HepG2 (cell line): Measurements from ENCODE around the gene AP3D1. TPM values are rescaled to one million over a fixed set of nuclear protein-coding genes. Genes with fewer than 3 reads are reported as not detected.

Experiments used
- ARID3A ChIP-seq: IDR thresholded peaks from 2 replicates; pipeline ENCODE4 v1.6.1; 2012; ENCODE audit warnings: low read depth, low read length, improper control_type of control experiment
- CBFB ChIP-seq: sonication (generic); formaldehyde crosslinking; IDR thresholded peaks from 2 replicates; pipeline ENCODE4 v1.4.0; 2020; ENCODE audit warnings: missing genetic modification reagents
- HMG20A ChIP-seq: IDR thresholded peaks from 2 replicates; pipeline ENCODE4 v1.6.1; 2016; ENCODE audit warnings: borderline replicate concordance
- KDM3A ChIP-seq: IDR thresholded peaks from 2 replicates; pipeline ENCODE4 v1.6.1; 2018; ENCODE audit warnings: low read depth, missing compliant biosample characterization
- MAX ChIP-seq: IDR thresholded peaks from 2 replicates; pipeline ENCODE4 v1.6.1; 2012; ENCODE audit warnings: inconsistent platforms
- NFIB ChIP-seq: sonication (generic); formaldehyde crosslinking; IDR thresholded peaks from 2 replicates; pipeline ENCODE4 v1.9.0; 2021; ENCODE audit warnings: missing genetic modification reagents, mild to moderate bottlenecking, borderline replicate concordance
- RERE ChIP-seq: IDR thresholded peaks from 2 replicates; pipeline ENCODE4 v1.6.1; 2016; ENCODE audit warnings: low read depth, missing genetic modification reagents, missing compliant biosample characterization
- SMYD3 ChIP-seq: sonication (generic); formaldehyde crosslinking; IDR thresholded peaks from 2 replicates; pipeline ENCODE4 v1.8.1; 2023; ENCODE audit warnings: mild to moderate bottlenecking, missing genetic modification reagents
- TRIM24 ChIP-seq: sonication (generic); formaldehyde crosslinking; IDR thresholded peaks from 2 replicates; pipeline ENCODE4 v1.8.0; 2022; ENCODE audit warnings: mild to moderate bottlenecking, missing genetic modification reagents
- ZC3H4 ChIP-seq: sonication (generic); formaldehyde crosslinking; IDR thresholded peaks from 2 replicates; pipeline ENCODE4 v1.4.0; 2020; ENCODE audit warnings: missing genetic modification reagents, borderline replicate concordance
- ZNF124 ChIP-seq: sonication (generic); formaldehyde crosslinking; IDR thresholded peaks from 2 replicates; pipeline ENCODE4 v1.4.0; 2020; ENCODE audit warnings: missing genetic modification reagents
- ZNF260 ChIP-seq: sonication (generic); formaldehyde crosslinking; IDR thresholded peaks from 2 replicates; pipeline ENCODE4 v1.4.0; 2020; ENCODE audit warnings: missing genetic modification reagents, low read depth, mild to moderate bottlenecking, borderline replicate concordance
- ZNF660 ChIP-seq: sonication (generic); formaldehyde crosslinking; IDR thresholded peaks from 2 replicates; pipeline ENCODE4 v1.5.1; 2020; ENCODE audit warnings: mild to moderate bottlenecking, low read depth, missing genetic modification reagents, borderline replicate concordance
- ZNF782 ChIP-seq: sonication (generic); formaldehyde crosslinking; IDR thresholded peaks from 2 replicates; pipeline ENCODE4 v1.4.0; 2020; ENCODE audit warnings: missing genetic modification reagents, mild to moderate bottlenecking, borderline replicate concordance
- polyA plus RNA-seq, 8 experiments: library from polyadenylated mRNA; depleted of rRNA in 3 of 8; stranded (reverse) in 7 of 8; unstranded in 1 of 8; fragments of >200 nt; fragmentation: Illumina TruSeq in 4 of 8; extraction: Trizol in 4 of 8; gene quantifications; 2 replicates each; pipeline versions ENCODE4 v1.2.1 to v1.2.3, GENCODE V29; 2011 to 2016; ENCODE audit warnings: low read depth in 4 of 8, missing spikeins in 1 of 8, mixed read lengths in 1 of 8; ENCODE audit not compliant: insufficient read depth in 1 of 8
- total RNA-seq, 5 experiments: library from RNA; depleted of rRNA; stranded (reverse); fragments of >200 nt; fragmentation: Illumina TruSeq; extraction: Trizol; gene quantifications; 2 replicates each; pipeline ENCODE4 v1.2.3, GENCODE V29; 2016; ENCODE audit warnings: low read depth in 1 of 5
- TF ChIP-seq, protein P1 (sequence below): sonication (generic); formaldehyde crosslinking; IDR thresholded peaks from 2 replicates; pipeline ENCODE4 v1.5.1; 2020; ENCODE audit warnings: mild to moderate bottlenecking, moderate library complexity, missing genetic modification reagents
- TF ChIP-seq, protein P2 (sequence below): sonication (generic); formaldehyde crosslinking; IDR thresholded peaks from 2 replicates; pipeline ENCODE4 v1.9.0; 2021; ENCODE audit warnings: missing genetic modification reagents, borderline replicate concordance

The AP3D1 gene
- total and polyA plus RNA-seq, 2 of the 13 experiments (the other 11 are each of a cell fraction or from before 2014, with no cell fraction given): 68.0 to 82.6 TPM

- TF ChIP-seq RERE (CRISPR knock-in tag) (no peak), ZNF782 (CRISPR knock-in tag) (no peak), KDM3A (CRISPR knock-in tag) (no peak), CBFB (no peak), MAX (peak; percentile 51), ZNF260 (no peak), ZNF124 (CRISPR knock-in tag) (no peak), NFIB (CRISPR knock-in tag) (no peak), SMYD3 (no peak), HMG20A (CRISPR knock-in tag) (no peak), TRIM24 (CRISPR knock-in tag) (no peak), ZC3H4 (CRISPR knock-in tag) (no peak), ZNF660 (CRISPR knock-in tag) (no peak), ARID3A (no peak)
- TF ChIP-seq, protein P1, sequence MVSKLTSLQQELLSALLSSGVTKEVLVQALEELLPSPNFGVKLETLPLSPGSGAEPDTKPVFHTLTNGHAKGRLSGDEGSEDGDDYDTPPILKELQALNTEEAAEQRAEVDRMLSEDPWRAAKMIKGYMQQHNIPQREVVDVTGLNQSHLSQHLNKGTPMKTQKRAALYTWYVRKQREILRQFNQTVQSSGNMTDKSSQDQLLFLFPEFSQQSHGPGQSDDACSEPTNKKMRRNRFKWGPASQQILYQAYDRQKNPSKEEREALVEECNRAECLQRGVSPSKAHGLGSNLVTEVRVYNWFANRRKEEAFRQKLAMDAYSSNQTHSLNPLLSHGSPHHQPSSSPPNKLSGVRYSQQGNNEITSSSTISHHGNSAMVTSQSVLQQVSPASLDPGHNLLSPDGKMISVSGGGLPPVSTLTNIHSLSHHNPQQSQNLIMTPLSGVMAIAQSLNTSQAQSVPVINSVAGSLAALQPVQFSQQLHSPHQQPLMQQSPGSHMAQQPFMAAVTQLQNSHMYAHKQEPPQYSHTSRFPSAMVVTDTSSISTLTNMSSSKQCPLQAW (CRISPR knock-in tag): no peak
- TF ChIP-seq, protein P2, sequence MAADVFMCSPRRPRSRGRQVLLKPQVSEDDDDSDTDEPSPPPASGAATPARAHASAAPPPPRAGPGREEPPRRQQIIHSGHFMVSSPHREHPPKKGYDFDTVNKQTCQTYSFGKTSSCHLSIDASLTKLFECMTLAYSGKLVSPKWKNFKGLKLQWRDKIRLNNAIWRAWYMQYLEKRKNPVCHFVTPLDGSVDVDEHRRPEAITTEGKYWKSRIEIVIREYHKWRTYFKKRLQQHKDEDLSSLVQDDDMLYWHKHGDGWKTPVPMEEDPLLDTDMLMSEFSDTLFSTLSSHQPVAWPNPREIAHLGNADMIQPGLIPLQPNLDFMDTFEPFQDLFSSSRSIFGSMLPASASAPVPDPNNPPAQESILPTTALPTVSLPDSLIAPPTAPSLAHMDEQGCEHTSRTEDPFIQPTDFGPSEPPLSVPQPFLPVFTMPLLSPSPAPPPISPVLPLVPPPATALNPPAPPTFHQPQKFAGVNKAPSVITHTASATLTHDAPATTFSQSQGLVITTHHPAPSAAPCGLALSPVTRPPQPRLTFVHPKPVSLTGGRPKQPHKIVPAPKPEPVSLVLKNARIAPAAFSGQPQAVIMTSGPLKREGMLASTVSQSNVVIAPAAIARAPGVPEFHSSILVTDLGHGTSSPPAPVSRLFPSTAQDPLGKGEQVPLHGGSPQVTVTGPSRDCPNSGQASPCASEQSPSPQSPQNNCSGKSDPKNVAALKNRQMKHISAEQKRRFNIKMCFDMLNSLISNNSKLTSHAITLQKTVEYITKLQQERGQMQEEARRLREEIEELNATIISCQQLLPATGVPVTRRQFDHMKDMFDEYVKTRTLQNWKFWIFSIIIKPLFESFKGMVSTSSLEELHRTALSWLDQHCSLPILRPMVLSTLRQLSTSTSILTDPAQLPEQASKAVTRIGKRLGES (CRISPR knock-in tag): no peak
These were observed 86.4 kb downstream of the AP3D1 start (continued) for GRCh38 chr19:2064788-2065524.
